ENCODE data around the gene CALN1.
"Not testable (repeated sequence)": the region's sequence is repeated elsewhere in the genome, so short reads cannot be mapped to it uniquely, and the experiment has no call there.

The CALN1 gene

DNA sequence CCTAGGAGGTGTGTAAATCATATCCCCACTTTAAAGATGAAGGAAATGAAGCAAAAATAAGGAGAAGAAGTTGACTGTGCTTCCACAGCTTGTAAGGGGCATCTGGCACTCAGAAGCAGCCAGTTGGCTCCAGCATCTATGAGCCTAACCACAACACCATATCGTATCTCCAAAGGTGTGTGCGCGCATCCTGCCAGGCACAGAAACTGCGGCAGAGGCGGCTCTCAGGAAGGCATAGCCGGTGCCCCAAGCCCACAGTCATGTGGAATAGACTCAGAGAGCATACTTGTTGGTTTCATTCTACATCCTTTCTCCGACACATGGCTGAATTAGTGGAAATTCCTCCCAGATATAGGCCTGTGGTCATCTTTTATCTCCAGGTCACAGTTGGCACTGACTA is 423.9 kb downstream of the CALN1 start:
- DNase-seq (ENCODE audit: low spot score) (no peak), FAIRE-seq (no peak)

DNA sequence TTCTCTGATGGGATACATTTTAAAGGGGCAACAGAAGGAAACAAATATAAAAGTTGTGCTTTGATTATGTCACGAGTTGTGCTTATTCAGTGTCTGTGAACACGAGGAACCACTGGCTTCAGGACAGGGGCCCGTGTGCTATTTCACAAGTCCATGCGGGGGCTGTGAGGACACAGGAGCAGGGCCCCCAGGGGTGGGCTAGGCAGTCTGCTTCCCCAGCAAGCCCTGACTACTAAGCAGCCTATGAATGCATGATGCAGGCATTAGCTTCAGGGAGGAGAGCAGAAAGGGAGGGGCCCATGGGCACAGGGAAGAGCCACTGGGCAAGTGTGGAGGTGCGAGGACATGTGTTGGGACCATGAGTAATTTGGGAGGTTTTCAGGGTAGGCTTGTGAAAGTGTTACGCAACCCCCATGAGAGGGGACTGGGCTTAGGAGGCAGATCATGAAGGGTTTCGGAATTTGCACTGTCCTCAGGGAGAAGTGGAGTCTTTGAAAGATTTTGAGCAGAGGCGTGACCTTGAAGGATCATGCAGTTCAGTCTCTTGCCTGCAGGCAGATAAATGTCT is 424.9 kb downstream of the CALN1 start:
- DNase-seq (ENCODE audit: low spot score): no peak
- FAIRE-seq: no peak

DNA sequence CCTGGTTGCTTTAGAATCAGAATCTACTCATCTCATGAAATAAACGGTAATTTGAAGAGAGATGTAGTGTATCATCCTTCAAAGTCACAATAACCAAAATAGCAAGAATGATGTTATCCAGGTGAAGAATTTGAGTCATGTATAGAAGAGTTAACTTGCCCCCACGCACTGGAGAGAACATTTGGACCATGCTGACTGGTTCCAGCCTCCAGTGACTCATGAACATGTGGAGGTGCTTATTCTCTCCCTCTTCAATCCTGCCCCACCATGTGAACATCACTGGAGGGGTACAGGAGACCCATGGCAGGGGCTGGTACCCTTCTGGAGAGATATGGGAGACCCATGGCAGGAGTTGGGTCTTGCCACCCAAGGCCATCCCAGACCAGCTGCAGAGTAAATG is 427.8 kb downstream of the CALN1 start:
- DNase-seq (ENCODE audit: low spot score) (no peak), FAIRE-seq (no peak)

DNA sequence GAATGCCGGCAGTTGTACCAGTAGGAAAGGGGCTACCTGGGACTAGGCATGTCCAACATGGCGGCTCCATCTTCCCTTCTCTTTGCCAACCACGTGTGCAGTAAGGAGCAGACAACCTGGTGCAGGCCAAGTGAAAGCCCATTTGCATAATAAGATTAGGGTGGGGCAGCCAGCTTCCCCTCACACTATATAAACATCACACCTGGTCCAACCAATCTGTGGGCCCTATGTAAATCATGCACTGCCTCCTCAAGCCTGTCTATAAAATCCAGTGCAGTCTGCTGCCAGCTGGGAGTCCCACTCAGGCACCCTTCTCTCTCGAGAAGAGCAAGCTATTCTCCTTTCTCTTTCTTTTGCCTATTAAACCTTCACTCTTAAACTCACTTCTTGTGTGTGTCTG is 429.3 kb downstream of the CALN1 start:
- FAIRE-seq (no peak), DNase-seq (ENCODE audit: low spot score) (no peak)

DNA sequence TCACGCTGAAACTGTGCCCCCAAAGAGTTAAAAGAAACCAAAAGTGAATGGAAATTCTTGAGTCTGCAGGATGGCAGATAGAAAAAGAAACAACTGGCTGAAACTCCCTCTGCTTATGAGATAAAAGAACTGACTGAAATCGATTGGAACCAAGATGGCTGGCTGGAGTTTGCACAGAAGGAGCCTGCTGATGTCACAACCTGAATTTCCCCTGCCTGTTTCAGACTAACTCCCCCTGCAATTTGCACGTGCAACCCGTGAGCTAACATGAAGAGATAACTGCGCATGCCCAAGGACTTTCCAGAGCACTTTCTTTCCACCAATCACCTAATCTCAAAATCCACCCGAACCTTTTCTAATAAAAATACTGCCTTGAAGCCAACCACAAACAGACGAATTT is 435.5 kb downstream of the CALN1 start:
- DNase-seq (ENCODE audit: low spot score) (no peak), FAIRE-seq (no peak)

DNA sequence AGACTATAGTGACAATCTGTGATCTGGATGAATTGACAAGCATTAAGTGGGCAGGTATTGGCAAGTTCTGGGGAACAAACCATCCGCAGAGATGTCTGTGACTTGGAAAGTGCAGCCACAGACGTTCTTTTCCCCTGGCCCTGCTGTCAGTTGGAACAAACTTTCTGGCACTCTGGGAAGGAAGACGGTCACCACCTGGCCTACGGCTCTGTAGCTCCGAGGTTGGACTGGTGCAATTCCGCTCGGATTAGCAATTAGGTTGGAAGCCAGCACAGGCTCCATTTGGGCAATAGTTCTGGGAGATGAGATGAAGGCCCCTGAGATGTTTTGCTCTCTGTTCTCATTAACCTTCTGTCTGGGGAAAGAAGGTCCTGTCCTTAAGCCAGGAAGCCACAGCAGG is 437.5 kb downstream of the CALN1 start:
- DNase-seq (ENCODE audit: low spot score) (no peak), FAIRE-seq (no peak)

DNA sequence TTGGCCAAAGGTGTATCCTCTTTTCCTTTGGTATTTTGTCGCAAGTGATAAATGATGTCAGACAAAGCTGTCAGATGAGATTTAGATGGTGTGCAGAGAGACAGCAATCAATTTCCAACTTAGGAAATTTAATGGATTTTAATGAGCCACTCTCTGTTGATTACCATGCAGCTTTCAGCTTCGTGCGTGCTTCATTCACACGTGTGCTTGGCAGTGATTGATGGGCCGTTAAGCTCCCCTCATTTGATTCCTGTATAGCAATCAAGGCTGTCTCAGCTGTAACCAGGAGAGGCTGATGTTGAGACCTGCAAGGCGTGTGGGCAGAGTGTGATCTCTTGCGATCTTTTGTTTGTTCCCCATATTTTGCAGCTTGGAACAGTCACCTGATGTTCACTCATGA is 439.6 kb downstream of the CALN1 start:
- no peak for FAIRE-seq
- DNase-seq (ENCODE audit: low spot score): no peak

DNA sequence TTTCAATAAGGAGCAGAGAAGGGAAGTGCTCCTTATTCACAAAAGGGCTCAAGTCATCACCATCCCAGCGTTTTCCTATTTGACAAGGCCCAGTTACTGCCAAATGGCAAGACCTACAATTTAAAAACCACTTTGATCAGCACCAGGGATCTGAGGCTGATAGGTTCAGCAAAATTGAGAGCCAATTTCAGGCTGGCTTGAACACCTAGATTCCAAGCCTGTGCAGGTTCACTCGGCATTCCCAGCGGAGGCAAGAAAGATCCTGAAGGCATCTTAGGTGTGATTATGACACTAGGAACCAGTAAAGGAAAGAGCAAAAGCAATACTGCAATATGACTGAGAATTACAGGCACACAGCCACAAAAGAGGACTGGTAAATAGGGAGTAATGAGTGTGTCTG is 441.4 kb downstream of the CALN1 start:
- no peak for FAIRE-seq
- DNase-seq (ENCODE audit: low spot score): no peak

DNA sequence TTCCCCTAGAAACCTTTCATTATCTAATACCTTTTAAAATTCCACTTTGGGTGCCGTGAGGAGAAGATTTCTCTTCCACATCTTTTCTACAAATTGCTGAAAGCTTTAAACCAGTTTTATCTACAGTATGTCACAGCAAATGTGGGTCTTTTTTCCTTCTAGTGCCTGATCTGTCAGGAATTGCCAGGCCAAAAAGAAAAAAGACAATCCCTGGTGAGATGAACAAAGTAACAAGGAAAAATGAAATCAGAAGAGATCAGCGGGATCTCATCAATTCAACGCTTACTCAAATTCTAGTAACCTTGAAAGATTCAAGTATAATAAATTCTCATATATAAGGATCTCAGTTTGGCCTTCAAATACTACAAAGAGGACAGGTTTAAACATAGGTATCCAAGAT is 449.5 kb downstream of the CALN1 start:
- DNase-seq (ENCODE audit: low spot score): no peak
- no peak for FAIRE-seq

DNA sequence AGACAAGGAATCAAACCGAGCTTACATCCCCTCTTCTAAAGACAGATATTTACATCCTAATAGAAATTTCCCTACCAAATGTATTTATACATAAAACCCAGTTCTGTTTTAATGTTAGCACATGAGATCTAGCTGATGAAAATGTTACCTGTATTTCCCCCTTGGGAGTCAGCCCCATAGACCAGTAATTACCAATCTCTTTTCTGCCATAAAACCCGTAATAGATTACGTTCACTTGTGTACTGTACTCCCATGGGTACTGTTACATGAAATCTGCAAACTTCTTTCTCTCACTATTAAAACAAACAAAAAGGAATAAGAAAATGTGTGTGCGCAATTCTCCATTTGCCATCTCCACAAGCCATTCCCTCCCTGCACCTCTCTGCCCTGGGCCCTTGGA is 450.9 kb downstream of the CALN1 start:
- DNase-seq (ENCODE audit: low spot score): no peak
- no peak for FAIRE-seq

DNA sequence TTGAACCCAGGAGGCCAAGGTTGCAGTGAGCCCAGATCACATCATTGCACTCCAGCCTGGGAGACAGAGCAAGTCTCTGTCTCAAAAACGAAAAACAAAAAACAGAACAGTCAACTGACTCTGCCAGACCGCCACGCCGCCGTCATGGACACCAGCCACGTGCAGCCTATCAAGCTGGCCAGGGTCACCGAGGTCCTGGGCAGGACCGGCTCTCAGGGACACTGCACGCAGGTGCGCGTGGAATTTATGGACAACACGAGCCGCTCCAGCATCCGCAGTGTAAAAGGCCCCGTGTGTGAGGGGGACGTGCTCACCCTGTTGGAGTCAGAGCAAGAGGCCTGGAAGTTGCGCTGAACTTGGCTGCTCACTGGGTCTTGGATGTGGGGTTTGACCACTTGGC is 470.0 kb downstream of the CALN1 start:
- DNase-seq (ENCODE audit: low spot score) (no peak), FAIRE-seq (no peak)

DNA sequence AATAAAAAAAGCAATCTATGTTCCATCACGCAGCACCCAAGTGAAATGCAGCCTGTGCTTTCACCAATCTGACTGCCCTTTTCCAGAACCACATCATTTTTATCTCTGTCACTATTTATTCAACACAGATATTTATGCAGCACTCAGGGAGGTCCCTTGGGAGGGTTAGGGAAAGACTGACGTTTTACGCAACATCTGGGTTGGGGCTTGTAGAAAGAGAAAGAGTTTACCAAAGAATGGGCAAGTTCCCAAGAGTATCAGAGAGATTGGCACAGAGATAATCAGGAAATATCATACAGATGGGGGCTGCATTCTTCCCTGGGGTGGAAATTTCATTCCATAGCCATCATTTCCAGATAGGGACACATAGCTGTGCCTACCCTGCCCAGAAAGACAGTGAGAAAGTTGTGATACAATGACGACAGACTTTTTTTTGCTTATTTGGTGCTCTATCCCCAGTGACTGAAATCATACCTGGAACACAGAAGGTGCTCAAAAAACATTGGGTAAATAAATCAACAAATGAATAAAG is 474.2 kb downstream of the CALN1 start:
- DNase-seq (ENCODE audit: low spot score) (no peak), FAIRE-seq (no peak)

DNA sequence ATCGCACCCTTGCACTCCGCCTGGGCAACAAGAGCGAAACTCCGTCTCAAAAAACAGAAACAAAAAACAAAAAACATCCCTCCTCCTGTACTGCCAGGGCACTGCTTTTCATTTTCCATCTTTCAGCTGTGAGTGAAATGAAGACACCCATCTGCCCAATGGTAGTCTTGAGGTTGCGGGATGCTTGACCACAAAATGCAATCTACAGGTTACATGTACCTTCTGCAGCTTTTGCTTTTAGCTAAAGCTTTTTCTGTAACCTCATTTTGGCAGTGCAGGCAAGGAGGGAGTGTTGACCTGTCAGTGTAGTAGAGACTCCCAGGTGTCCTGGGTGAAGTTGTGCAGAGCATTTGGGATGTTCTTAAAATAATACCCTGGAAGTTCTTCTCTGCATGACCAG is 476.5 kb downstream of the CALN1 start:
- FAIRE-seq (no peak), DNase-seq (ENCODE audit: low spot score) (no peak)

DNA sequence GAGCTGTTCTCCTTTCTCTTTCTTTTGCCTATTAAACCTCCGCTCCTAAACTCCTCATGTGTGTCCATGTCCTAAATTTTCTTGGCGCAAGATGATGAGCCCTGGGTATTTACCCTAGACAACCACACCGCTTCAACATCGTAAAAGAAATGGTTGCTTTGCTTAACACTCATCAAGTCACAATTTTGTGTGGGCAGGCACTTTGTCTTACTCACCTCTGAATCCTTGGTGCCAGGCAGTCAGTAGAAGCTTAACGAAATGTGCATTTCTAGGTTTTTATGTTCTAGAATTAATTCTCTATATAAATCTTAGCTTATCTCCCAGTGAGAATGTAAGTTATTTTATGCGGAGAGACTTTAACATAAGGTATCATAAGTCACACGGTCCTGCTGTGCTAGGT is 478.7 kb downstream of the CALN1 start:
- FAIRE-seq: no peak
- DNase-seq (ENCODE audit: low spot score): no peak

DNA sequence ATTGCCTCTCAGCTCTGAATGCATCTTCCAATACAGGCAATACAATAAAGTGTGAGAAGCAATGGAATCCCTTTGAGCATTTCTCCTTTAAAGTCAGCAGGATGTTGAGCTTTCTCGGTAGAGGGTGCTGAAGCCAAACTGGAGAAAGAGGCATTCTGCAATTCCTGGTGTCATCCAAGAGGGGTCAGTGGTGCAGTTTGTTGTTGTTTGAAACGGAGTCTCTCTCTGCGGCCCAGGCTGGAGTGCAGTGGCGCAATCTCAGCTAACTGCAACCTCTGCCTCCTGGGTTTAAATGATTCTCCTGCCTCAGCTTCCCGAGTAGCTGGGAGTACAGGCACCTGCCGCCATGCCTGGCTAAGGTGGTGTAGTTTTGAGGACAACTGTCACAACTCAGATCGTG is 486.5 kb downstream of the CALN1 start:
- no peak for FAIRE-seq
- no peak for DNase-seq (ENCODE audit: low spot score)

DNA sequence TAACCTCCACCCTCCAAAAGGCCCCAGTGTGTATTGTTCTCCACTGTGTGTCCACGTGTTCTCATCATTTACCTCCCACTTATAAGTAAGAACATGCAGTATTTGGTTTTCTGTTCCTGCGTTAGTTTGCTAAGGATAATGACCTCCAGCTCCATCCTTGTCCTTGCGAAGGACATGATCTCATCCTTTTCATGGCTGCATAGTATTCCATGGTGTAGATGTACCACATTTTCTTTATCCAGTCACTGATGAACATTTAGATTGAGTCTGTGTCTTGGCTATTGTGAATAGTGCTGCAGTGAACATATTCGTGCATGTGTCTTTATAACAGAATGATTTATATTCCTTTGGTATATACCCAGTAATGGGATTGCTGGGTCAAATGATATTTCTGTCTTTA is 497.9 kb downstream of the CALN1 start:
- FAIRE-seq; DNase-seq (ENCODE audit: low spot score): not testable (repeated sequence)

DNA sequence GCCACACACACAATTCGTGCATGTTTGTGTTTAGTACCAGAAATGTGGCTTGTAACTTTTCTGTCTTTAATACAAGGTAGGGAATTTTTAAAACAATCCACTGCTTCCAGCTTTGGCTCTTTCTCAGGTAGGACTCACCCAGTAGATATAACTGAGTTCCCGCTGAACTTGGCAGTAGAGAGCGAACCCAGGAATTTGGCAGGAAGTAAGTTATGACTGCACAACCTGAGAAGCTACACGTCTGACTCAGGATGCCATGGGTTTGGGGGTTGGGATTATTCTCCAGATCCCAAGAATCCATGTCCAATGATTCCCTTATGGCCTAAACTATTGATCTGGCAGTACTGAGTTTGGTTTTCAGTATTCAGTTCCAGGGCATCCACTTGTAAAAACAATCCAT is 499.7 kb downstream of the CALN1 start:
- FAIRE-seq (no peak), DNase-seq (ENCODE audit: low spot score) (peak; percentile 16)

DNA sequence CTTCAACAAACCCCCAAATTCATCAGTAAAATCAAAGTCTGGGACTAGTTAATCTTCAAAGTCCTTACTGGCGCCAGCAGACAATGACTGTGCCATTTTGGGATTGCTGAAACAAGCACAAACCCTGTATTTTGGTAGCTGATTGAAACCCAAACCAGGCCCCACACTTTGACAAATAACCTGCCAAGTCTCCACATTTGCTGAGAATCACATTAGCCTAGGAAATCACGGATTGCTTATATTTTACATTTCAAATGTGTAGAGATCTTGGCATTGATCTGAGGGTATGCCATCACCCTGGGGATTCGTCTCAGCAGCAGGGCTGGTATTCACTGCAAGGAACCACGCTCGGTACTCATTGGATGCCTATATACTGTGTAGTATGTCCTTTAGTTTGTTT is 501.1 kb downstream of the CALN1 start:
- FAIRE-seq: no peak
- no peak for DNase-seq (ENCODE audit: low spot score)

DNA sequence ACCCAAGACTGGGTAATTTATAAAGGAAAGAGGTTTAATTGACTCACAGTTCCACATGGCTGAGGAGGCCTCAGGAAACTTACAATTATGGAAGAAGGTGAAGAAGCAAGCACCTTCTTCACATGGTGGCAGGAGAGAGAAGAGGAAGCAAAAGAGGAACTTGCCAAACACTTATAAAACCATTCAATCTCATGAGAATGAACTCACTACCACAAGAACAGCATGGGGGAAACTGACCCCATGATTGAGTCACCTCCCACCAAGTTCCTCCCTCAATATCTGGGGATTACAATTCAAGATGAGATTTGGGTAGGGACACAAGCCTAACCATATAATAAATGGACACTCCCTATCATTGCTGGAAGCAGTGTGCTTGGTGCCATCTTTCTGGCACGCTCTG is 506.3 kb downstream of the CALN1 start:
- DNase-seq (ENCODE audit: low spot score) (no peak), FAIRE-seq (no peak)

DNA sequence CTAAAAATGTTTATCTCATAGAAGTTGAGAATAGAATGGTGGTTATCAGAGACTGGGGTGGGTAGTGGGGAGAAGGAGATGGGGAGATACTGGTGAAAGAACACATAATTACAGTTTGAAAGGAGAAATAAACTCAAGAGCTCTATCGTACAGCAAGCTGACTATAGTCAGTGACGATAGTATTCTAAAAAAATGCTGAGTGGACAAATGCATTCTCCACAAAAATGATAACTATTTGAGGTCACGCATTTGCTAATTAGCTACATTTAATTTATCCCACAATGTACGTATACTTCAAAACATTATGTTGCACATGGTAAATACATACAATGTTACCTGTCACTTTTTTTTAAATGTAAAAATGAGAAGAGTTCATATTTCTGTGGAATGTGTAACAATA is 507.7 kb downstream of the CALN1 start:
- FAIRE-seq: no peak
- no peak for DNase-seq (ENCODE audit: low spot score)

DNA sequence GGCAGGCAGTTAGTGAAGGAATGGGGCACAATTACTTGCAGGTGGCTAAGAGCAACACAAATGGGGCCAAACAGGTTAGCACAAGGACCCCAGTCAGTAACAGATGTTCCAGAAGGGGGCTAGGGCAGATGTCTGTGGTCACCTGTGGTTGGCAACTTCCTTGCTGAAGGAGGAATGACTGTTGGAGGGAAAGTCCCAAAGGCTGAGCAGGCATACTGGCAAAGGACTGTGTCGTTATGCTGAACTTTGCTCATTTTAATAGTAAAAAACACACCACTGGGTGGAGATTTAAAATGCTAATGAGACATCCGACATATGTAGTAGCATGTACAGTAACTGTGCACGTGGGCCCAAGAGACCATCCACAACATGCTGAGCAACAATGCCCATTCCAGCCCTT is 511.6 kb downstream of the CALN1 start:
- FAIRE-seq: no peak
- DNase-seq (ENCODE audit: low spot score): no peak

DNA sequence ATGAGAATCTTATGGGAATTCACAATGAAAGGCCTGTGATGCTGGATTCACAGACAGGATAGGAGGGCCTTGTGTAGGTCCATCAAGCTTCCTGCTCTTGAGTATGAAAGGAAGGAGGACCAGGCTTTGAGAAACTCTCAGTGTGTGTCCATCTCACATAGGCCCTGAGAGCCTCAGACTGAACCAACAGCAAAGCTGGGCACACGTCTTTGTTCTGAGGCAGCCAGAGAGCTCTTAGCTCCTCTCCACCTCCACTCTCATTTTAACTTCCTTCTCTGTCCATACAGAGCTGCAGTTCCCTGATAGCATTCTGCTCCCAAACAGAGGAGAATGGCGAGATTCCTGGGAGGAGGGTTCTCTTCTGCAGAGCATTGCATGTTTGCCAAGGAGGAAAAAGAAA is 515.6 kb downstream of the CALN1 start:
- DNase-seq (ENCODE audit: low spot score) (no peak), FAIRE-seq (no peak)

DNA sequence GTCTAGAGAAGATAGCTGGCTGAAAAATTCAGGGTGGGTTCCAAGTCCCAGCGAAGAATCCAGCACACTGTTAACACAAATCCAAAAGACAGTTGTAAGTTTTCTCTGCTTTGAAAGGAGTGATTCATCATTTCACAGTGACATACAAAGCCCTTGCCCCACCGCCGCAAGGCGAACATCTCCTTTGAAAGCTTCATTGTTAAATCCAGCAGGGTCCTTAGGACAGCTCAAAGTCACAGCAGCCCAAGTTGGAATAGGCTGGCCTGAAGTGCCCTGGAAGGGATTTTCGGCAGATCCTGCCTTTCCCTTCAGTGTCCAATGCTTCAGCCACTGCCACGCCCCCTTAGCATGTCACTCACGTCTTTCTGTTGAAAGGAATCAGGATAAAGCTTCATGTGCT is 526.1 kb downstream of the CALN1 start:
- FAIRE-seq: no peak

DNA sequence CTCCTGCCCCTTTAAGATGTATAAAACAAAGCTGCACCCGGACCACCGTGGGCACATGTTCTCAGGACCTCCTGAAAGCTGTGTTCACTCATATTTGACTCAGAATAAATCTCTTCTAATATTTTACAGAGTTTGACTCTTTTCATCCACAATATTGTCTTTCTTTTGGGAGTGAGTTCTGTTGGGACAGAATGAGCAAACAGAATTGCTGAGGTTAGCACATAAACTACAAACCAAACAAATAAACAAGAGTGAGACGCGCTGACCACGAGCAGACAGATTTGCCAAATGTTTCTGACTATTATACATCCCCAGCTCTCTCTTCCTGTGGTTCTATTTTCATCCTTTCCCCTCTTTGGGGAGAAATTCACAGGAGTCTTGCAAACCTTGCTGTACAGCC is 526.7 kb downstream of the CALN1 start:
- no peak for FAIRE-seq

More for the DNA sequence above, 526.1 kb downstream of the CALN1 start:
- no peak for DNase-seq (ENCODE audit: low spot score)

More for the DNA sequence above, 526.7 kb downstream of the CALN1 start:
- DNase-seq (ENCODE audit: low spot score): no peak

All from urothelium cell line (cell line).